ENCODE results near the gene STRN. TPM values are rescaled to one million over a fixed set of nuclear protein-coding genes. Genes with fewer than 3 reads are reported as not detected.

STRN gene
- total and polyA plus RNA-seq, 2 of the 13 experiments (the other 11 are each of a cell fraction or from before 2014, with no cell fraction given): 10.4 to 19.3 TPM

- no peak for DNase-seq (ENCODE audit: low spot score)
- H3K27me3 ChIP-seq (ENCODE audit: control insufficient read depth in 1 of 2, insufficient read depth in 2 of 2, low read length in 2 of 2): no peaks in the 10 kb centered on the region
- peaks cover 12% of the 10 kb centered on the region for H3K4me1 ChIP-seq (ENCODE audit: insufficient read depth, low read length)
- H4K20me1 ChIP-seq (ENCODE audit: insufficient read depth, low read length): no peaks in the 10 kb centered on the region
- no peak overlapping the region for H3K4me3 ChIP-seq (replicated peaks in 1 of 3; ENCODE audit: insufficient read depth in 1 of 3, low read depth in 2 of 3, low read length in 3 of 3)
- 91% methylated on average over 2 of the region's 2 CpGs for WGBS (ENCODE audit: low lambda C conversion rate)
- intact Hi-C loops (cut with micrococcal nuclease; ENCODE audit: unreplicated experiment) (no loop called here), in situ Hi-C loops (cut with HindIII; ENCODE audit: extremely low pct_ligation_motif_present, low pct_unique_long_range_greater_than_20kb) (no loop called here)
- H3K4me2 ChIP-seq (ENCODE audit: low read depth, low read length): no peak overlapping the region
- ChIA-PET POLR2A (no interaction called here), CTCF (ENCODE audit: low intra/inter-chr PET ratio, low total read pairs) (no interaction called here)
- H3K36me3 ChIP-seq (replicated peaks in 1 of 2; ENCODE audit: control insufficient read depth in 1 of 2, insufficient read depth in 2 of 2, low read length in 2 of 2): peaks cover 0 to 24% of the 10 kb centered on the region in 2 experiments; a peak in 2 of 5 replicates
- H3K79me2 ChIP-seq (ENCODE audit: insufficient read depth, low read length): no peaks in the 10 kb centered on the region
- TF ChIP-seq ZBTB44 (CRISPR knock-in tag; IDR thresholded peaks at IDR 0.05) (no peak), ZNF160 (CRISPR knock-in tag; IDR thresholded peaks at IDR 0.05) (no peak)
- no peaks in the 10 kb centered on the region for H3K9me3 ChIP-seq (ENCODE audit: low read length)
- no TSS peak for BruUV-seq (replicated peaks)
- no peak overlapping the region for H3K27ac ChIP-seq (ENCODE audit: extremely low read length, insufficient read depth, low read length)
- no peak overlapping the region for H3K9ac ChIP-seq (ENCODE audit: insufficient read depth, low read depth, low read length)
- FAIRE-seq: no peak
- ATAC-seq: no peak
- H2AFZ ChIP-seq (ENCODE audit: low read length): no peak overlapping the region
Observed at GRCh38 chr2:36854241-36854640, 112.1 kb downstream of the STRN start.

GRCh38 chr2:36849265-36849664, 117.1 kb downstream of the STRN start:
- no peaks in the 10 kb centered on the region for H3K27me3 ChIP-seq (ENCODE audit: control insufficient read depth in 1 of 2, insufficient read depth in 2 of 2, low read length in 2 of 2)
- in situ Hi-C loops (cut with HindIII; ENCODE audit: extremely low pct_ligation_motif_present, low pct_unique_long_range_greater_than_20kb): no loop called here
- no peak for FAIRE-seq
- CTCF ChIA-PET (ENCODE audit: low intra/inter-chr PET ratio, low total read pairs): no interaction called here
- H3K4me2 ChIP-seq (ENCODE audit: low read depth, low read length): no peak overlapping the region
- peaks cover 2 to 18% of the 10 kb centered on the region in 2 experiments; a peak in 2 of 5 replicates for H3K36me3 ChIP-seq (replicated peaks in 1 of 2; ENCODE audit: control insufficient read depth in 1 of 2, insufficient read depth in 2 of 2, low read length in 2 of 2)
- 97% methylated on average over 8 of the region's 8 CpGs for WGBS (ENCODE audit: low lambda C conversion rate)
- H4K20me1 ChIP-seq (ENCODE audit: insufficient read depth, low read length): no peaks in the 10 kb centered on the region
- intact Hi-C loops (cut with micrococcal nuclease; ENCODE audit: unreplicated experiment): no loop called here
- H2AFZ ChIP-seq (ENCODE audit: low read length): no peak overlapping the region
- no peak for ATAC-seq
- H3K27ac ChIP-seq (ENCODE audit: extremely low read length, insufficient read depth, low read length): no peak overlapping the region
- no peaks in the 10 kb centered on the region for H3K4me1 ChIP-seq (ENCODE audit: insufficient read depth, low read length)
- peak; percentile 38; the same call in 1 of the 2 replicates for TF ChIP-seq CEBPB (IDR thresholded peaks at IDR 0.05; ENCODE audit: borderline replicate concordance, low read depth, low read length)
- no peak for TF ChIP-seq TFAP4 (IDR thresholded peaks at IDR 0.05; ENCODE audit: borderline replicate concordance, low read depth)
- no peak overlapping the region for H3K9ac ChIP-seq (ENCODE audit: insufficient read depth, low read depth, low read length)
- no peak for DNase-seq (ENCODE audit: low spot score)
- H3K9me3 ChIP-seq (ENCODE audit: low read length): no peaks in the 10 kb centered on the region
- BruUV-seq (replicated peaks): no TSS peak
- H3K79me2 ChIP-seq (ENCODE audit: insufficient read depth, low read length): no peaks in the 10 kb centered on the region
- H3K4me3 ChIP-seq (replicated peaks in 1 of 3; ENCODE audit: insufficient read depth in 1 of 3, low read depth in 2 of 3, low read length in 3 of 3): no peak overlapping the region
- POLR2A ChIA-PET: no interaction called here
